ENCODE results near the gene EML1.

The EML1 gene

DNA sequence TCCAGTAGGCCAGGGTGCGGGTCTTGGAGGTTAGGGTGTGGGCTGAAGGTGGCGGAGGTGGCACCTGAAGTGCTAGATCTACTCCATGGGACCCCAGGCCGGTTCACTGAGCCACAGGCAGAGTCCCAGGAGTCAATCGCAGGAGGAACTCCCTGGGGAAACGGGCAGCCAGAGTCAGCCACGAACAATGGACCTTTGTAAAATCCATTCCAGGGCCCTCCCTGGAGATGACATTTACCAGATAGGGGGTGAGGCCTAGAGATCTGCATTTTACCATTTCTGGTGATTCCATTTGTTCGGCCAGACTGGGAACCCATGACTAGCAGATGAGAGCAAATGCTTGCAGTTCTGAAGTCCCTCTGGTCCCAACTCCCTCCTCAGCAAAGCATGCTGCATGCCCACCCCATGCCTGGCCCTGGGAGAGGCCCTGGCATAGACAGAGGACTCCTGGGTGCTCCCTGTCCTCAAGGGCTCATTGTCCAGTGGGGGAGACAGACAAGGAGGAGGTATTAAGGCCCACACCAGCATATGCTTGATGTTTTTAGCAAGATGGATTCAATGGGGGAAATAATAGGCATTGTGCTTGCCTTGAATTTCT, 115.5 kb downstream of the EML1 start:
- no peak for DNase-seq
- Histone ChIP-seq H3K4me3 (ENCODE audit: low read depth, low read length) (no peak overlapping the region), H3K36me3 (no peaks in the 10 kb centered on the region; the same call in 1 of the 2 replicates), H3K27me3 (no peaks in the 10 kb centered on the region), H3K9me3 (no peaks in the 10 kb centered on the region), H3K4me1 (no peaks in the 10 kb centered on the region)
- TF ChIP-seq CTCF (IDR thresholded peaks at IDR 0.05; ENCODE audit: low read depth, low read length), result no peak

- no peak for DNase-seq
- no peak overlapping the region for H3K4me3 ChIP-seq (ENCODE audit: low read depth, low read length)
- no peaks in the 10 kb centered on the region for H3K9me3 ChIP-seq
- H3K36me3 ChIP-seq, result no peaks in the 10 kb centered on the region; the same call in 1 of the 2 replicates
- TF ChIP-seq CTCF (IDR thresholded peaks at IDR 0.05; ENCODE audit: low read depth, low read length), result no peak
- H3K4me1 ChIP-seq, result no peaks in the 10 kb centered on the region
- no peaks in the 10 kb centered on the region for H3K27me3 ChIP-seq
Measured at GRCh38 chr14:99909513-99910064, 116.4 kb downstream of the EML1 start.

DNA sequence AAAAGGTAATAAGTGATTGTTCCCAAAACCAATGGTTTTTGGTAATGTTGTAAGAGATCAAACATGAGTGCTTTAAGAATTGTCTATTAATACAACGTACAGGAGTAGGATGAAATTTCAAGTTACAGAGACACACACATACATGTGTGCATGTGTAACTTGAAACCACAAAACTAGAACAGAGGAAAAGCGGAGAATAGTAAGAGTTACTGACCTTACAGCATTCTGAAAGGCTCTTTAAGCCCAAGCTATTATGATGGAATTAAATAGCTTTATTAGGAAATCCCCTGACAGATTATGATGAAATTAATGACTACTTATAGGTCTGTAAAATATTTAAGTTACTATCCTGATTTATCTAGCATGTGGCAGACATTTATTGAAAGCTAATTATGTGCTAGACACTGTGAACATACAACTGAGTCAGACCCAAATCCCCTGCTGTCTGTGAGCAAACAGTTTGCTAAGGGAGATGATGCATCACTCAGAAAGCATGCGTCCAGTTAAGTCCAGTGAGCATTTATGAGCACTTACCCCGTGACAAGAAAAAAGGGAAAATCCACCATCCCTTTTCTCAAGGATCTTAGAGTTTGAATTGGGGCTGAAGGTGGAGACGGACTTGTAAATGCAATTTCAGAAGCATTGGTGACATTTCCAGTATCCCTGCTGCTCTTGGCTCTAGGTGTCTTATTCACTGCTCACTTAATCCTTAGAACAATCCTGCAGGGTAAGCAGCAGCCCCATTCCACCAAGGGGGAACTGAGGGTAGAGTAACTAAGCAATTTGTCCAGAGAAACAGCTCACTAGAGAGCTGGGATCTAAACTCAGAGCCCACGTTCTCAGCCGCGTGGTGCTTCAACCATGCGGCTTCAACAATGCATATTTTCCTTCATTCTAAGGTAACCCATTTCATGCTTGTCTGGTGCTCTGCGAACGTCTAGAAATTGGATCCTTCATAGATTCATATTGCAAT, 117.4 kb downstream of the EML1 start:
- no peak for TF ChIP-seq CTCF (IDR thresholded peaks at IDR 0.05; ENCODE audit: low read depth, low read length)
- Histone ChIP-seq H3K27me3 (no peaks in the 10 kb centered on the region), H3K4me1 (no peaks in the 10 kb centered on the region), H3K9me3 (no peaks in the 10 kb centered on the region), H3K36me3 (no peaks in the 10 kb centered on the region; the same call in 1 of the 2 replicates), H3K4me3 (ENCODE audit: low read depth, low read length) (no peak overlapping the region)
- DNase-seq, result no peak

- H3K27me3 ChIP-seq, result no peaks in the 10 kb centered on the region
Measured at GRCh38 chr14:99915305-99916090, 122.3 kb downstream of the EML1 start.

DNA sequence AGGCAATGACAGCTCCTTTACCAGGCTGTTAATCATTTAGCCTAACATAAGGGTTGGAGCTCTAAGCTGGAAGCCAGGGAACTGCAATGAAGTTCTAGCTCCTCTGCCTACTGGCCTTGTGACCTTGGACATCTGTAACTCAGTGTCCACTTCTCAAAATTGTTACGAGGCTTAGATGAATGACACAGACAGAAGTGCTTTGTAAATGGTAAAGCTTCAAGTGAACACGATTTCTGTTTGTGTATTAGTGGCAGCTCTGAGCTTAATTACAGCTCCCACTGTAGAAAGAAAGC, 122.8 kb downstream of the EML1 start:
- DNase-seq, result no peak
- Histone ChIP-seq H3K4me3 (ENCODE audit: low read depth, low read length) (no peak overlapping the region), H3K36me3 (no peaks in the 10 kb centered on the region; the same call in 1 of the 2 replicates)

More at GRCh38 chr14:99915305-99916090, 122.3 kb downstream of the EML1 start:
- no peak for TF ChIP-seq CTCF (IDR thresholded peaks at IDR 0.05; ENCODE audit: low read depth, low read length)
- Histone ChIP-seq H3K4me1 (0 out of 2 replicates have a peak, but pooled peaks cover 2% of the 10 kb centered on the region), H3K36me3 (no peaks in the 10 kb centered on the region; the same call in 1 of the 2 replicates), H3K9me3 (no peaks in the 10 kb centered on the region), H3K4me3 (ENCODE audit: low read depth, low read length) (no peak overlapping the region)
- DNase-seq, result no peak

More for the DNA sequence above, 122.8 kb downstream of the EML1 start:
- Histone ChIP-seq H3K4me1 (0 out of 2 replicates have a peak, but pooled peaks cover 2% of the 10 kb centered on the region), H3K9me3 (no peaks in the 10 kb centered on the region), H3K27me3 (no peaks in the 10 kb centered on the region)
- no peak for TF ChIP-seq CTCF (IDR thresholded peaks at IDR 0.05; ENCODE audit: low read depth, low read length)
